Esophagus (tissue), 2 donors: ENCODE data around the gene VENTX. TPM values are rescaled to one million over a fixed set of nuclear protein-coding genes. Genes with fewer than 3 reads are reported as not detected.

Source experiments
- H3K27ac ChIP-seq, 2 donors: one replicate each; pipeline ENCODE4 v1.5.1; 2013; ENCODE audit warnings: low read depth in 2 of 2, mild to moderate bottlenecking in 2 of 2, inconsistent platforms in 1 of 2, low read length in 1 of 2, moderate library complexity in 1 of 2
- H3K27me3 ChIP-seq, 2 donors: one replicate each; pipeline ENCODE4 v1.6.1; 2013; ENCODE audit warnings: low read length in 2 of 2, control low read depth in 1 of 2, mild to moderate bottlenecking in 1 of 2; ENCODE audit not compliant: insufficient read depth in 2 of 2, control insufficient read depth in 1 of 2
- H3K36me3 ChIP-seq, 2 donors: one replicate each; pipeline ENCODE4 v1.6.1; 2013; ENCODE audit warnings: low read length in 1 of 2; ENCODE audit not compliant: control insufficient read depth in 2 of 2, insufficient read depth in 2 of 2
- H3K4me1 ChIP-seq, 2 donors: one replicate each; pipeline ENCODE4 v1.6.1; 2013; ENCODE audit warnings: low read length in 1 of 2; ENCODE audit not compliant: control insufficient read depth in 2 of 2, insufficient read depth in 2 of 2
- H3K4me3 ChIP-seq, 2 donors: one replicate each; pipeline ENCODE4 v1.5.1; 2013; ENCODE audit warnings: low read length in 2 of 2, mild to moderate bottlenecking in 2 of 2, low read depth in 1 of 2, moderate library complexity in 1 of 2
- H3K9me3 ChIP-seq, 2 donors: one replicate each; pipeline ENCODE4 v1.6.1; 2013; ENCODE audit warnings: mild to moderate bottlenecking in 2 of 2, low read depth in 1 of 2, low read length in 1 of 2, moderate library complexity in 1 of 2; ENCODE audit not compliant: control insufficient read depth in 2 of 2, insufficient read depth in 1 of 2
- WGBS, 2 donors: extraction: QIAGEN DNeasy Blood & Tissue Kit; methylation state at CpG; one replicate each; pipeline ENCODE4 v1.1.7; 2013; 5-methylcytosine and 5-hydroxymethylcytosine counted together
- polyA plus RNA-seq, 2 donors: library from polyadenylated mRNA; stranded (reverse); fragments of 200-250 nt; gene quantifications; one replicate each; pipeline ENCODE4 v1.2.3, GENCODE V29; 2013
- donor health status: healthy with polysubstance abuse.
- donor health status: Bipolar disorder and iron deficiency.

Gene VENTX, protein sequence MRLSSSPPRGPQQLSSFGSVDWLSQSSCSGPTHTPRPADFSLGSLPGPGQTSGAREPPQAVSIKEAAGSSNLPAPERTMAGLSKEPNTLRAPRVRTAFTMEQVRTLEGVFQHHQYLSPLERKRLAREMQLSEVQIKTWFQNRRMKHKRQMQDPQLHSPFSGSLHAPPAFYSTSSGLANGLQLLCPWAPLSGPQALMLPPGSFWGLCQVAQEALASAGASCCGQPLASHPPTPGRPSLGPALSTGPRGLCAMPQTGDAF
- polyA plus RNA-seq: under 1 TPM; 0.12 to 0.37 TPM

GRCh38 chr10:133237588-133238465 is at the start of gene VENTX:
TSS of gene VENTX (plus strand) at chr10:133237855. CDS start at chr10:133237915, 60 bp downstream.
- Histone ChIP-seq H3K9me3 (peaks cover 0 to 1% of the 10 kb centered on the region in 2 donors), H3K27me3 (peaks cover 3 to 24% of the 10 kb centered on the region in 2 donors), H3K4me3 (peak within 1 kb of the TSS; percentile 19 to 25), H3K27ac (no peak within 1 kb of the TSS), H3K36me3 (no peaks in the 10 kb centered on the region), H3K4me1 (peaks cover 7 to 8% of the 10 kb centered on the region in 2 donors)
- 11 to 16% methylated on average over 55 to 60 of the region's 60 CpGs for WGBS, 2 donors

DNA sequence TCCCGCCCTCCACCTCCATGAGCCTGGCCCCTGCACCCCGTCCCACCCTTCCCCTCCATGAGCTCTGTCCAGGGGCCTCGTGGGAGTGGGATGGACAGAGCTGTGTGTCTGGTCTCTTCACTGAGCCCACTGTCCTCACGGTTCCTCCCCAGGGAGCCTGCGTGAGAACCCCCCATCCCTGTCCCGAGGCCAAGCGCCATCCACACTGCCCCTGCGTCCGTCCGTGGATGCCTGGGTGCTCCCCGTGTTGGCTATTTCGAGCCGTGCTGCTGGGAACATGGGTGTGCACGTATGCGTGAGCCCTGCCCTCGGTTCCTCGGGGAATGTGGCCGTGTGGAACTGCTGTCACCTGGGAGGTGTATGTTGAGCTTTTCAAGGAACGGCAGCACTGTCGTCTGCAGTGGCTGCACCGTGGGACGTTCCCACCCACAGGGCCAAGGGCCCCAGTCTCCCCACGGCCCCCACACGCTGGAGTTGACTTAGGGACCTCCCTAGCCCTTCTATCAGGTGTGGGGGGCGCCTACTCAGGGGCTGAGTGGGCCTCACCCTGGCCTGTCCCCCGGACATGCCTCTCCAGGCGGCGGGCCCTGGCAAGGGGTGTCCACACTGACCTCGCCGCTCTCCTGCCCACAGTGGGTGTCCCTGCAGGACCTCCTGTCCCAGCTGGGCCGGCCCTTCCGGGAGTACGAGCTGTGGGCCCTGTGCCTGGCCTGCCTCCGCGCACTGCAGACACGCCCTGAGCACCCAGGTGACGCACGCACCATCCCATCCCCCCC is 49.6 kb upstream of the VENTX start:
- Histone ChIP-seq H3K4me1 (no peaks in the 10 kb centered on the region), H3K27me3 (no peaks in the 10 kb centered on the region), H3K9me3 (peaks cover 0 to 20% of the 10 kb centered on the region in 2 donors), H3K4me3 (no peak overlapping the region), H3K27ac (no peak overlapping the region), H3K36me3 (no peaks in the 10 kb centered on the region)
- 81 to 87% methylated on average over 38 of the region's 38 CpGs for WGBS, 2 donors

GRCh38 chr10:133189256-133189655 is 48.4 kb upstream of the VENTX start:
- Histone ChIP-seq H3K4me3 (no peak overlapping the region), H3K36me3 (no peaks in the 10 kb centered on the region), H3K27me3 (no peaks in the 10 kb centered on the region), H3K9me3 (peaks cover 0 to 16% of the 10 kb centered on the region in 2 donors), H3K4me1 (no peaks in the 10 kb centered on the region), H3K27ac (no peak overlapping the region)
- WGBS, 2 donors: 84 to 89% methylated on average over 16 to 22 of the region's 22 CpGs

DNA sequence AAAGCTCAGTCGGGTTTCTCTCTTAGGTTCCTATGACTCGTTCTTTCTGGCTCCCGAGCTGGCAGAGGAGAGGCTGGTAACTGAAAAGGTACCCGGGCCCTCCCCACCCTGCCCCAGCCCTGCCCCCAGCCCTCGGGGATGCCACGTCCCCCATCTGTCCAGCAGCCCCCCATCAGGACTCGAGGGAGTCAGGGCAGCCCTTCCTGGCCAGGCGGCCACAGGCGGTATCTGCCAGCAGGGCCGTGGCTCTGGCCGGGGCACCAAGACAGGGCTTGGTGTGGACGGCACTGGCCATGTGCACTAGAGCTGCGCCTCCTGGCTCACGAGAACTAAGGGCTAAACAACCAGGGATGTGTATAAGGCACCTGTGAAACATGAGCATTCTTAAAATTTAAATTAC is 47.9 kb upstream of the VENTX start:
- Histone ChIP-seq H3K9me3 (peaks cover 0 to 12% of the 10 kb centered on the region in 2 donors), H3K4me1 (no peaks in the 10 kb centered on the region), H3K27ac (no peak overlapping the region), H3K36me3 (no peaks in the 10 kb centered on the region), H3K4me3 (no peak overlapping the region), H3K27me3 (no peaks in the 10 kb centered on the region)
- 76 to 80% methylated on average over 14 of the region's 14 CpGs for WGBS, 2 donors

- Histone ChIP-seq H3K27me3 (no peaks in the 10 kb centered on the region), H3K27ac (no peak overlapping the region), H3K4me1 (no peaks in the 10 kb centered on the region), H3K36me3 (no peaks in the 10 kb centered on the region), H3K9me3 (peaks cover 0 to 12% of the 10 kb centered on the region in 2 donors), H3K4me3 (no peak overlapping the region)
- WGBS, 2 donors: 95 to 96% methylated on average over 10 of the region's 10 CpGs
Measured at GRCh38 chr10:133190225-133190624, 47.4 kb upstream of the VENTX start.

GRCh38 chr10:133191651-133192050 is 46.0 kb upstream of the VENTX start:
- H3K9me3 ChIP-seq: peaks cover 0 to 15% of the 10 kb centered on the region in 2 donors

GRCh38 chr10:133194151-133194550 is 43.5 kb upstream of the VENTX start:
- Histone ChIP-seq H3K4me1 (no peaks in the 10 kb centered on the region), H3K9me3 (peaks cover 0 to 8% of the 10 kb centered on the region in 2 donors), H3K36me3 (no peaks in the 10 kb centered on the region), H3K4me3 (no peak overlapping the region), H3K27me3 (no peaks in the 10 kb centered on the region), H3K27ac (no peak overlapping the region)
- 79 to 82% methylated on average over 4 of the region's 4 CpGs for WGBS, 2 donors

More at GRCh38 chr10:133191651-133192050, 46.0 kb upstream of the VENTX start:
- no peaks in the 10 kb centered on the region for H3K27me3 ChIP-seq
- H3K4me3 ChIP-seq: no peak overlapping the region
- no peaks in the 10 kb centered on the region for H3K4me1 ChIP-seq
- 87 to 88% methylated on average over 4 of the region's 4 CpGs for WGBS, 2 donors
- no peaks in the 10 kb centered on the region for H3K36me3 ChIP-seq
- no peak overlapping the region for H3K27ac ChIP-seq

- H3K27me3 ChIP-seq: no peaks in the 10 kb centered on the region
- H3K4me3 ChIP-seq: no peak overlapping the region
- no peak overlapping the region for H3K27ac ChIP-seq
- peaks cover 0 to 8% of the 10 kb centered on the region in 2 donors for H3K9me3 ChIP-seq
- no peaks in the 10 kb centered on the region for H3K36me3 ChIP-seq
- no peaks in the 10 kb centered on the region for H3K4me1 ChIP-seq
- 86 to 89% methylated on average over 19 of the region's 19 CpGs for WGBS, 2 donors
Measured at GRCh38 chr10:133195096-133195495, 42.6 kb upstream of the VENTX start.

DNA sequence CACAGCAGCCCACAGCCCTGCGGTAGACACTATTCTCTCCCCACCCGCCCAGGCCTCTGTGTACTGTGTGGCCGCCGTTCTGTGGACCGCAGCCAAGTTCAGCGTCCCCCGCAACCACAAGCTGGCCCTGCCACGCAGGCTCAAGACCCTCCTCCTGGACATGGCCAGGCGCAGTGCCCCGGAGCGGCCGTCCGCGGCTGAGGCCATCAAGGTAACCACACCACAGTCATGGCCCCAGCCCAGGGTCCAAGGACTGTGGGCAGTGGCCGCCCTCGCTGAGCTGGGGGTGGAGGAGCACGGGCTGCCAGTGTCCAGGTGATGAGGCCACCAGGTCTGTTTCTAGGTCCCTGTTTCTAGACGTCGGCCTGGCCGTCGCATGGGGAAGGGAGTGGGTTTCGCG is 42.0 kb upstream of the VENTX start:
- 93 to 95% methylated on average over 22 to 23 of the region's 23 CpGs for WGBS, 2 donors
- no peaks in the 10 kb centered on the region for H3K4me1 ChIP-seq
- H3K36me3 ChIP-seq: no peaks in the 10 kb centered on the region
- H3K27me3 ChIP-seq: no peaks in the 10 kb centered on the region
- no peak overlapping the region for H3K4me3 ChIP-seq
- H3K9me3 ChIP-seq: peaks cover 0 to 6% of the 10 kb centered on the region in 2 donors
- H3K27ac ChIP-seq: no peak overlapping the region
